Loucy (cell line): ENCODE data around the gene LHFPL4.

Experiments
- H2AFZ ChIP-seq: fragments of 200-600 bp; sonication (generic); 2 replicates; pipeline ENCODE4 v1.6.0; 2016; ENCODE audit warnings: antibody characterized with exemption, mild to moderate bottlenecking, low read length, moderate library complexity
- H3F3A ChIP-seq: fragments of 200-600 bp; 2 replicates; pipeline ENCODE4 v1.6.0; 2016; ENCODE audit warnings: antibody characterized with exemption, low read depth, mild to moderate bottlenecking
- H3K27me3 ChIP-seq: fragments of 200-600 bp; sonication (generic); 2 replicates; pipeline ENCODE4 v1.6.1; 2014; ENCODE audit warnings: low read length, mild to moderate bottlenecking; ENCODE audit not compliant: insufficient read depth, poor library complexity, severe bottlenecking
- H3K36me3 ChIP-seq: fragments of 200-600 bp; sonication (generic); 2 replicates; pipeline ENCODE4 v1.6.1; 2016; ENCODE audit warnings: low read length; ENCODE audit not compliant: insufficient read depth
- H3K4me1 ChIP-seq: fragments of 200-600 bp; sonication (generic); 2 replicates; pipeline ENCODE4 v1.5.1; 2014; ENCODE audit warnings: low read length, mild to moderate bottlenecking; ENCODE audit not compliant: insufficient read depth, poor library complexity, severe bottlenecking
- H3K4me2 ChIP-seq: fragments of 200-600 bp; sonication (generic); 2 replicates; pipeline ENCODE4 v1.6.0; 2014; ENCODE audit warnings: antibody characterized with exemption, low read length, low read depth, mild to moderate bottlenecking; ENCODE audit not compliant: poor library complexity, severe bottlenecking
- H3K4me3 ChIP-seq: fragments of 200-600 bp; sonication (generic); 2 replicates; pipeline ENCODE4 v1.5.1; 2014; ENCODE audit warnings: low read length, mild to moderate bottlenecking, mixed read lengths; ENCODE audit not compliant: poor library complexity, severe bottlenecking
- H3K79me2 ChIP-seq: fragments of 200-600 bp; sonication (generic); 2 replicates; pipeline ENCODE4 v1.6.1; 2014; ENCODE audit warnings: low read length; ENCODE audit not compliant: insufficient read depth
- H3K9ac ChIP-seq: fragments of 200-600 bp; sonication (generic); 2 replicates; pipeline ENCODE4 v1.6.0; 2014; ENCODE audit warnings: mild to moderate bottlenecking, low read depth, low read length, moderate library complexity; ENCODE audit not compliant: poor library complexity, severe bottlenecking
- H3K9me2 ChIP-seq: fragments of 200-600 bp; sonication (generic); replicated peaks from 2 replicates; pipeline ENCODE4 v1.6.1; 2016; ENCODE audit warnings: low read depth, low read length, mixed read lengths
- H3K9me3 ChIP-seq: fragments of 200-600 bp; sonication (generic); 2 replicates; pipeline ENCODE4 v1.6.1; 2014; ENCODE audit warnings: mild to moderate bottlenecking, antibody characterized with exemption, low read length, low read depth; ENCODE audit not compliant: insufficient read depth
- H4K20me1 ChIP-seq: fragments of 200-600 bp; sonication (generic); 2 replicates; pipeline ENCODE4 v1.6.0; 2014; ENCODE audit warnings: antibody characterized with exemption, low read length, mild to moderate bottlenecking; ENCODE audit not compliant: insufficient read depth, poor library complexity, severe bottlenecking
- CTCF ChIP-seq: fragments of 200-600 bp; sonication (generic); conservative IDR thresholded peaks from 2 replicates; pipeline ENCODE4 v1.5.1; 2014; ENCODE audit warnings: mild to moderate bottlenecking, antibody characterized with exemption, low read length
- EZH2phosphoT487 ChIP-seq: fragments of 200-600 bp; IDR thresholded peaks from 2 replicates; pipeline ENCODE4 v1.6.1; 2018; ENCODE audit warnings: antibody characterized with exemption, mild to moderate bottlenecking, moderate library complexity, borderline replicate concordance

LHFPL4 gene

GRCh38 chr3:9467451-9467850 lies 86.2 kb downstream of the LHFPL4 start:
- Histone ChIP-seq H3K79me2 (no peaks in the 10 kb centered on the region), H3K9me3 (no peaks in the 10 kb centered on the region), H3K9me2 (no peaks in the 10 kb centered on the region), H3K36me3 (peaks cover 97% of the 10 kb centered on the region), H4K20me1 (no peaks in the 10 kb centered on the region), H3K4me3 (no peak overlapping the region), H3K27me3 (no peaks in the 10 kb centered on the region), H2AFZ (no peak overlapping the region), H3K4me2 (no peak overlapping the region), H3K9ac (no peak overlapping the region), H3K4me1 (no peaks in the 10 kb centered on the region), H3F3A (no peaks in the 10 kb centered on the region)
- TF ChIP-seq CTCF = no peak
- no peak for TF ChIP-seq EZH2phosphoT487

DNA sequence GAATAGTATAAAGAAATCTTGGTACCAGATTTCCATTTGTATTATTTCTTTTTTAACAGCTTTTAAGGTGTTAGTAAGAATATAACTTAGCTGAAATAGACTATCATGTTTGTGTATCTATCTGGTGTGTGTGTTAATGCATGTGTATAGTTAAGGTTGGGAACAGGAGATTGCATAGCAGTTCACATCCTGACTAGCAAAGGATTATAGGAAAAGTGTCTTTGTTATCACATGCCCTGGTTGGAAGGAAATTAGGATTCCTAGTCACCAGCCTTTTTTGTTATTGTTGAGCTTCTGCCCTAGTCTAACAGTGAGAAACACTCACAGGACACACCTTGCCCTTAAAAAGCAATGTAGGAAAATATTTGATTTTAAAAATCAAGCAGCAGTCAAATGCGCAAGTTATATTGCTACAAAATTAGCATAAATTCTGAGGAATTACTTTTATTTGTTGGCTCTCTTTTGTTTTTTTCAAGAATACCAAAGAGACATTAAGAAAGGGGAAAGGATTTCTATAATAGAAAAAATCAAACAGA lies 98.0 kb downstream of the LHFPL4 start:
- Histone ChIP-seq H3K36me3 (peaks cover 95% of the 10 kb centered on the region), H2AFZ (no peak overlapping the region), H3K79me2 (no peaks in the 10 kb centered on the region), H3K9ac (no peak overlapping the region), H3K27me3 (no peaks in the 10 kb centered on the region), H3K4me2 (no peak overlapping the region), H4K20me1 (peaks cover 11% of the 10 kb centered on the region), H3K4me3 (no peak overlapping the region), H3F3A (no peaks in the 10 kb centered on the region), H3K9me2 (no peaks in the 10 kb centered on the region), H3K4me1 (no peaks in the 10 kb centered on the region), H3K9me3 (no peaks in the 10 kb centered on the region)
- no peak for TF ChIP-seq CTCF
- no peak for TF ChIP-seq EZH2phosphoT487

DNA sequence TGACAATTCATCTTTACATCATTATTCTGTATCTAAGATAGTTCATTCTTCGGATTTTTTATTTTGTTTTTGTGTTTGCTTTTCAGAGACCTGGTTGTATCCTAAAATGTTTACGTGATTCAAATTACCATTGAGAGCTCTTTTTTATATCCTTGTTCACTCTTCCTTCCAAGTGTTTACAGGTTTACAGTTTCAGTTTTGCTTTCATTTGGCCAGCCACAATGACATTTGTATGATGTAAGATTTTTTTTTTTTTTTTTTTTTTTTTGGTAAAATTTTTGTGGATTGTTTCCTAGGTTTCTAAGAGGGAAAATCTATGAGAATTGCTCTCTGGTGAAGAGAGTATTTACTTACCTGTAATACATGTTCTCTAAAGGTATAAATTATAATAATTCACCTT lies 101.2 kb downstream of the LHFPL4 start:
- Histone ChIP-seq H3K9me2 (no peaks in the 10 kb centered on the region), H3F3A (no peaks in the 10 kb centered on the region), H3K9ac (no peak overlapping the region), H3K4me3 (no peak overlapping the region), H3K4me2 (no peak overlapping the region), H3K4me1 (no peaks in the 10 kb centered on the region), H3K36me3 (peaks cover 96% of the 10 kb centered on the region), H4K20me1 (peaks cover 6% of the 10 kb centered on the region), H3K9me3 (no peaks in the 10 kb centered on the region), H3K79me2 (no peaks in the 10 kb centered on the region), H3K27me3 (no peaks in the 10 kb centered on the region), H2AFZ (no peak overlapping the region)
- TF ChIP-seq CTCF (no peak), EZH2phosphoT487 (no peak)
